Measurements from ENCODE around the gene CRYBG2. TPM values are rescaled to one million over a fixed set of nuclear protein-coding genes. Genes with fewer than 3 reads are reported as not detected.
A peak's percentile ranks its signal among the peaks of the same experiment; 100 is the strongest.

The CRYBG2 gene
- total and polyA plus RNA-seq, 2 of the 13 experiments (the other 11 are each of a cell fraction or from before 2014, with no cell fraction given), result 1.3 to 2.9 TPM

DNA sequence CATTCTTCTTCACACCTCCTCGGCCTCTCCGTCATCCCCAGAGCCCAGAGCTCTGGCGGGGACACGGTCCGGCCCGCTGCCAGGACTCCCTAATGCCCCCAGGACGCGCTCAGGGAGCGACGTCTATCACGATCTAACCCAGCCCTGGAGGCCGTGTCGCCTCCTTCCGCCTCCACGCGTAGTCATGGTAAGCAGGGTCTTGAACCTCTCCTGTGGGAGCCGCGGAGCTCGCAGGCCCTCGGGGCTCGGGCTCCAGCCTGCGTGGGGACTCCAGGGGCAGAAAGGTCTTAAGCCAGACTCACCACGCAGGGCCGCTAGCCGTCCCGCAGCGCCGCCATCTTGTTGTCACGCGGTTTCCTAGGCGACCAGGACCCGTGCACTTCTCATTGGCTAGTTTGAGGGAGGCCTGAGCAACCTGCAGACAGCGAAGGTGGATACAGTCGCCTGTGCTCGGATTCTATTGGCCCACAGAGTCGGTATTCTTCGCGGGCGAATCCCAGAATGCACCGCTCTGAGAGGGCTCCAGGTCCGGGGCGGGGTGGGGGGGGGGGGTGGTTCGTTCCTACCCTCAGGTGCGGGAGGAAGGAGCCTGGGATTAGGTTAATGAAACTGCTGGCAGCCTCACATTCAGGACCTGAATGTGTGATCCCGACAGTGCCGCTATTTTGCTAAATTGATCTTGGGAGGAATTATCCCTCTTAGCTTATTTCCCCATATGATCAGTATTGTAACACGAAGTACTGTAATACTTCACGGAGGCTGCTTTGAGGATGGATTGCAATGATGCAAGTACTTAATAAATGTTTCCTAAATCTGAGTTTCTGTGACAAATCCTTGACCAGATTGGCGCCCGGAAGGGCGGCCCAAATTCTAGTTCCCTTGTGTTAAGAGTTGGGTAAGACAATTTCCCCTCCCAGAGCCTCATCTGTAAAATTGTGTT is 47.4 kb downstream of the CRYBG2 start, which contains the start of gene UBXN11 (continued):
- TF ChIP-seq HMGA1 (CRISPR knock-in tag; conservative IDR thresholded peaks at IDR 0.05) (no peak), SAP130 (CRISPR knock-in tag; IDR thresholded peaks at IDR 0.05; ENCODE audit: low read depth) (peak; percentile 99), PAF1 (CRISPR knock-in tag; IDR thresholded peaks at IDR 0.05) (no peak), KMT2B (CRISPR knock-in tag; IDR thresholded peaks at IDR 0.05) (no peak), ZNF616 (CRISPR knock-in tag; IDR thresholded peaks at IDR 0.05; ENCODE audit: low read depth) (no peak), NKX3-1 (CRISPR knock-in tag; IDR thresholded peaks at IDR 0.05) (no peak), ZNF367 (CRISPR knock-in tag; IDR thresholded peaks at IDR 0.05; ENCODE audit: borderline replicate concordance) (no peak), ZNF263 (CRISPR knock-in tag; IDR thresholded peaks at IDR 0.05) (peak; percentile 32; the same call in 1 of the 2 replicates), SSRP1 (CRISPR knock-in tag; IDR thresholded peaks at IDR 0.05) (no peak), RAD21 (CRISPR knock-in tag; IDR thresholded peaks at IDR 0.05) (no peak), NCOA1 (CRISPR knock-in tag; IDR thresholded peaks at IDR 0.05) (0 out of 2 replicates have a peak, but pooled peaks have one; percentile 33), ZNF274 (CRISPR knock-in tag; IDR thresholded peaks at IDR 0.05) (no peak), NFIC (IDR thresholded peaks at IDR 0.05; ENCODE audit: low read length) (no peak), ZNF430 (CRISPR knock-in tag; IDR thresholded peaks at IDR 0.05) (peak; percentile 57; the same call in 1 of the 2 replicates), CBFB (CRISPR knock-in tag; IDR thresholded peaks at IDR 0.05) (no peak), REL (CRISPR knock-in tag; conservative IDR thresholded peaks at IDR 0.05) (no peak), KDM3A (CRISPR knock-in tag; IDR thresholded peaks at IDR 0.05; ENCODE audit: low read depth) (no peak), ZNF230 (CRISPR knock-in tag; IDR thresholded peaks at IDR 0.05) (0 out of 2 replicates have a peak, but pooled peaks have one; percentile 80), CBX2 (IDR thresholded peaks at IDR 0.05; ENCODE audit: low read depth, low read length) (no peak), CBX2 (CRISPR knock-in tag; IDR thresholded peaks at IDR 0.05; ENCODE audit: low read depth) (no peak), NR2C2 (CRISPR knock-in tag; IDR thresholded peaks at IDR 0.05; ENCODE audit: borderline replicate concordance) (no peak), ZFP36 (IDR thresholded peaks at IDR 0.05; ENCODE audit: borderline replicate concordance, low read depth, low read length, partially characterized antibody) (no peak), ZNF496 (CRISPR knock-in tag; IDR thresholded peaks at IDR 0.05; ENCODE audit: insufficient replicate concordance) (no peak), FOXM1 (CRISPR knock-in tag; IDR thresholded peaks at IDR 0.05) (0 out of 2 replicates have a peak, but pooled peaks have one; percentile 27), ZSCAN21 (CRISPR knock-in tag; IDR thresholded peaks at IDR 0.05; ENCODE audit: borderline replicate concordance) (no peak)
- TF ChIP-seq, protein P1, sequence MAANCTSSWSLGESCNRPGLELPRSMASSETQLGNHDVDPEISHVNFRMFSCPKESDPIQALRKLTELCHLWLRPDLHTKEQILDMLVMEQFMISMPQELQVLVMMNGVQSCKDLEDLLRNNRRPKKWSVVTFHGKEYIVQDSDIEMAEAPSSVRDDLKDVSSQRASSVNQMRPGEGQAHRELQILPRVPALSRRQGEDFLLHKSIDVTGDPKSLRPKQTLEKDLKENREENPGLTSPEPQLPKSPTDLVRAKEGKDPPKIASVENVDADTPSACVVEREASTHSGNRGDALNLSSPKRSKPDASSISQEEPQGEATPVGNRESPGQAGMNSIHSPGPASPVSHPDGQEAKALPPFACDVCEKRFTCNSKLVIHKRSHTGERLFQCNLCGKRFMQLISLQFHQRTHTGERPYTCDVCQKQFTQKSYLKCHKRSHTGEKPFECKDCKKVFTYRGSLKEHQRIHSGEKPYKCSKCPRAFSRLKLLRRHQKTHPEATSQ (CRISPR knock-in tag; IDR thresholded peaks at IDR 0.05; ENCODE audit: borderline replicate concordance), result no peak
- TF ChIP-seq, protein P2, sequence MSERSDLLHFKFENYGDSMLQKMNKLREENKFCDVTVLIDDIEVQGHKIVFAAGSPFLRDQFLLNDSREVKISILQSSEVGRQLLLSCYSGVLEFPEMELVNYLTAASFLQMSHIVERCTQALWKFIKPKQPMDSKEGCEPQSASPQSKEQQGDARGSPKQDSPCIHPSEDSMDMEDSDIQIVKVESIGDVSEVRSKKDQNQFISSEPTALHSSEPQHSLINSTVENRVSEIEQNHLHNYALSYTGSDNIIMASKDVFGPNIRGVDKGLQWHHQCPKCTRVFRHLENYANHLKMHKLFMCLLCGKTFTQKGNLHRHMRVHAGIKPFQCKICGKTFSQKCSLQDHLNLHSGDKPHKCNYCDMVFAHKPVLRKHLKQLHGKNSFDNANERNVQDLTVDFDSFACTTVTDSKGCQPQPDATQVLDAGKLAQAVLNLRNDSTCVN (CRISPR knock-in tag; IDR thresholded peaks at IDR 0.05; ENCODE audit: borderline replicate concordance), result no peak
- TF ChIP-seq, protein P3, sequence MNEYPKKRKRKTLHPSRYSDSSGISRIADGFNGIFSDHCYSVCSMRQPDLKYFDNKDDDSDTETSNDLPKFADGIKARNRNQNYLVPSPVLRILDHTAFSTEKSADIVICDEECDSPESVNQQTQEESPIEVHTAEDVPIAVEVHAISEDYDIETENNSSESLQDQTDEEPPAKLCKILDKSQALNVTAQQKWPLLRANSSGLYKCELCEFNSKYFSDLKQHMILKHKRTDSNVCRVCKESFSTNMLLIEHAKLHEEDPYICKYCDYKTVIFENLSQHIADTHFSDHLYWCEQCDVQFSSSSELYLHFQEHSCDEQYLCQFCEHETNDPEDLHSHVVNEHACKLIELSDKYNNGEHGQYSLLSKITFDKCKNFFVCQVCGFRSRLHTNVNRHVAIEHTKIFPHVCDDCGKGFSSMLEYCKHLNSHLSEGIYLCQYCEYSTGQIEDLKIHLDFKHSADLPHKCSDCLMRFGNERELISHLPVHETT (CRISPR knock-in tag; conservative IDR thresholded peaks at IDR 0.05), result no peak
